Breast epithelium (tissue), 3 donors: ENCODE measurements around the gene TRAPPC3.

Experiments
- POLR2AphosphoS5 ChIP-seq, 3 donors: sonication (generic); formaldehyde crosslinking; IDR thresholded peaks; one replicate each; pipeline ENCODE4 v1.6.1; 2017; ENCODE audit warnings: antibody characterized with exemption in 3 of 3
- TF ChIP-seq, protein P1 (sequence below), 3 donors: fragments of 450-650 bp; IDR thresholded peaks; one replicate each; pipeline ENCODE4 v1.5.1; 2016 to 2017; ENCODE audit warnings: antibody characterized with exemption in 3 of 3, mild to moderate bottlenecking in 3 of 3, moderate library complexity in 3 of 3

DNA sequence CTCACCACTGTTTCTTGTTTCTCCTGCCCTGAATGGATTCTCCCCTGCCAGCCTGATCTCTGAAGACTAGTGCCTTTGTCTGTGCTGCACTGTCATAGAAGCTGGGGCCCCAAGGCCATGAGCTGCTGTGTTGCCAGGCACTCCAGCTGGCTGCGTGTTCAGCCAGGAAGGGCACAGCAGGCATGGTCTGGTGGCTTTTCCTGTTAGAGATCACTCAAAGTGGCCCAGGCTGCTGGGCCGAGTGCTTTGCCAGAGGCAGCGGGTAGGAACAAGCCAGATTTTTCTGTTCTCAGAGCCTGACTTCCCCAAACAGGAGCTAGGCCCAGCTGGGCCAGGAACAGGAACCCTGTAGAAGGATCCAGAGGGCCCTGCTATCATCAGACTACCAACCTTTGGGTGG, 55.4 kb downstream of the TRAPPC3 start:
- TF ChIP-seq, protein P1, sequence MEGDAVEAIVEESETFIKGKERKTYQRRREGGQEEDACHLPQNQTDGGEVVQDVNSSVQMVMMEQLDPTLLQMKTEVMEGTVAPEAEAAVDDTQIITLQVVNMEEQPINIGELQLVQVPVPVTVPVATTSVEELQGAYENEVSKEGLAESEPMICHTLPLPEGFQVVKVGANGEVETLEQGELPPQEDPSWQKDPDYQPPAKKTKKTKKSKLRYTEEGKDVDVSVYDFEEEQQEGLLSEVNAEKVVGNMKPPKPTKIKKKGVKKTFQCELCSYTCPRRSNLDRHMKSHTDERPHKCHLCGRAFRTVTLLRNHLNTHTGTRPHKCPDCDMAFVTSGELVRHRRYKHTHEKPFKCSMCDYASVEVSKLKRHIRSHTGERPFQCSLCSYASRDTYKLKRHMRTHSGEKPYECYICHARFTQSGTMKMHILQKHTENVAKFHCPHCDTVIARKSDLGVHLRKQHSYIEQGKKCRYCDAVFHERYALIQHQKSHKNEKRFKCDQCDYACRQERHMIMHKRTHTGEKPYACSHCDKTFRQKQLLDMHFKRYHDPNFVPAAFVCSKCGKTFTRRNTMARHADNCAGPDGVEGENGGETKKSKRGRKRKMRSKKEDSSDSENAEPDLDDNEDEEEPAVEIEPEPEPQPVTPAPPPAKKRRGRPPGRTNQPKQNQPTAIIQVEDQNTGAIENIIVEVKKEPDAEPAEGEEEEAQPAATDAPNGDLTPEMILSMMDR (IDR thresholded peaks at IDR 0.05), result no peak
- peak in 1 of 3 donors; percentile 53 for TF ChIP-seq POLR2AphosphoS5 (IDR thresholded peaks at IDR 0.05)
